ENCODE results near the gene LAG3. TPM values are rescaled to one million over a fixed set of nuclear protein-coding genes. Genes with fewer than 3 reads are reported as not detected.

The LAG3 gene
- total RNA-seq, 1 experiment from 2014 or later, result 4.1 TPM

DNA sequence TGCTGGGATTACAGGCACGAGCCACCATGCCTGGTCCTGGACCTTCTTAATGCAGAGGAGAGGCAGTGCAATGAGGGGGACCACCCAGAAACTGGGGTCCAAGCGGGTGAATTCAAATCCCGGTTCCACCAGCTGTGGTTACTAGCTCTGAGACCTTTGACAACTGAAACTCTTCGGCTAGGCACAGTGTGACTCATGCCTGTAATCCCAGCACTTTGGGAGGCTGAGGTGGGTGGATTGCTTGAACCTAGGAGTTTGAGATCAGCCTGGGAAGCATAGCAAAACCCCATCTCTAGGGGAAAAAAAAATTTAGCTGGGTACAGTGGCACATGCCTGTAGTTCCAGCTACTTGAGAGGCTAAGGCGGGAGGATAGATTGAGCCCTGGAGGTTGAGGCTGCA is 12.0 kb downstream of the LAG3 start:
- POLR2A ChIA-PET (ENCODE audit: low non-redundant PET), result no interaction called here

DNA sequence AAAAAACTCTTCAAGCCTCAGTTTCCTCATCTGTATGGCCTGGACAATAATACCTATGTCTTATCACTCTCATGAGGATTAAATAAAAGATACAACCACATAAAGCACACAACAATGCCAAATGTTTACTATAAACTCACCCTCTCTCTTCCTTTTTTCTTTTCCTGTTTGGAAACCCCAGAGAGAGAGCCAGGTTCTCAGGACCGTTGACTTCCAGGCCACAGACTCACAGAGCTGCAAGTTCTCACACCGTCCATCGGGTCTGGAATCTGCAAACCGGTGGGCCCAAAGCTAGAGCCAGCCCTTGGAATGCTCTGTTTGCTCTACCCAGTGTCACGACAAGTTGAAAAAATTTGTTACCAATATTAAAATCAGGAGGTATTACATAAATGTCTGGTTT is 12.4 kb downstream of the LAG3 start:
- intact Hi-C loops (cut with micrococcal nuclease; ENCODE audit: unreplicated experiment), result no loop called here
- Histone ChIP-seq H3K4me1 (ENCODE audit: insufficient read depth, low read length, poor library complexity, severe bottlenecking) (no peaks in the 10 kb centered on the region), H3K27ac (ENCODE audit: low read depth, low read length, poor library complexity, severe bottlenecking) (no peak overlapping the region), H3K4me3 (ENCODE audit: low read depth, low read length, poor library complexity, severe bottlenecking) (no peak overlapping the region), H3K9me3 (ENCODE audit: low read depth, low read length, poor library complexity, severe bottlenecking) (no peaks in the 10 kb centered on the region), H3K27me3 (replicated peaks; ENCODE audit: insufficient read depth, low read depth, low read length, poor library complexity) (no peaks in the 10 kb centered on the region), H3K36me3 (ENCODE audit: insufficient read depth, low read length, poor library complexity, severe bottlenecking) (no peaks in the 10 kb centered on the region)
- no peak for DNase-seq (ENCODE audit: low spot score)
- CTCF ChIA-PET, result no interaction called here
- TF ChIP-seq CTCF (conservative IDR thresholded peaks at IDR 0.05; ENCODE audit: low read depth, low read length) (no peak), EZH2 (IDR thresholded peaks at IDR 0.05; ENCODE audit: borderline replicate concordance, low read depth, low read length, poor library complexity, severe bottlenecking) (no peak)
- POLR2A ChIA-PET (ENCODE audit: low non-redundant PET), result no interaction called here
- no TSS peak for BruUV-seq (replicated peaks)

More for the DNA sequence above, 12.0 kb downstream of the LAG3 start:
- Histone ChIP-seq H3K9me3 (ENCODE audit: low read depth, low read length, poor library complexity, severe bottlenecking) (no peaks in the 10 kb centered on the region), H3K36me3 (ENCODE audit: insufficient read depth, low read length, poor library complexity, severe bottlenecking) (no peaks in the 10 kb centered on the region), H3K4me1 (ENCODE audit: insufficient read depth, low read length, poor library complexity, severe bottlenecking) (no peaks in the 10 kb centered on the region), H3K27me3 (replicated peaks; ENCODE audit: insufficient read depth, low read depth, low read length, poor library complexity) (no peaks in the 10 kb centered on the region), H3K4me3 (ENCODE audit: low read depth, low read length, poor library complexity, severe bottlenecking) (no peak overlapping the region), H3K27ac (ENCODE audit: low read depth, low read length, poor library complexity, severe bottlenecking) (no peak overlapping the region)
- intact Hi-C loops (cut with micrococcal nuclease; ENCODE audit: unreplicated experiment), result no loop called here
- TF ChIP-seq EZH2 (IDR thresholded peaks at IDR 0.05; ENCODE audit: borderline replicate concordance, low read depth, low read length, poor library complexity, severe bottlenecking), result no peak
- no peak for TF ChIP-seq CTCF (conservative IDR thresholded peaks at IDR 0.05; ENCODE audit: low read depth, low read length)
- BruUV-seq (replicated peaks), result no TSS peak
- CTCF ChIA-PET, result no interaction called here
- no peak for DNase-seq (ENCODE audit: low spot score)

GRCh38 chr12:6786416-6787094 is 14.2 kb downstream of the LAG3 start:
- no peak for DNase-seq (ENCODE audit: low spot score)
- no peaks in the 10 kb centered on the region for H3K36me3 ChIP-seq (ENCODE audit: insufficient read depth, low read length, poor library complexity, severe bottlenecking)
- BruUV-seq (replicated peaks), result no TSS peak
- ChIA-PET POLR2A (ENCODE audit: low non-redundant PET) (interaction anchor here (0.6 kb wide), 1 partner anchor 77 kb away, joined by 15 read pairs; no protein-coding TSS in a partner anchor), CTCF (no interaction called here)
- TF ChIP-seq CTCF (conservative IDR thresholded peaks at IDR 0.05; ENCODE audit: low read depth, low read length), result no peak
- TF ChIP-seq EZH2 (IDR thresholded peaks at IDR 0.05; ENCODE audit: borderline replicate concordance, low read depth, low read length, poor library complexity, severe bottlenecking), result no peak
- no peak overlapping the region for H3K27ac ChIP-seq (ENCODE audit: low read depth, low read length, poor library complexity, severe bottlenecking)
- no peaks in the 10 kb centered on the region for H3K9me3 ChIP-seq (ENCODE audit: low read depth, low read length, poor library complexity, severe bottlenecking)
- no peaks in the 10 kb centered on the region for H3K4me1 ChIP-seq (ENCODE audit: insufficient read depth, low read length, poor library complexity, severe bottlenecking)
- no peaks in the 10 kb centered on the region for H3K27me3 ChIP-seq (replicated peaks; ENCODE audit: insufficient read depth, low read depth, low read length, poor library complexity)
- intact Hi-C loops (cut with micrococcal nuclease; ENCODE audit: unreplicated experiment), result no loop called here
- H3K4me3 ChIP-seq (ENCODE audit: low read depth, low read length, poor library complexity, severe bottlenecking), result no peak overlapping the region

All from A673 (cell line).